Colonic mucosa (tissue), 4 donors: ENCODE data around the gene NAP1L1. TPM values are rescaled to one million over a fixed set of nuclear protein-coding genes. Genes with fewer than 3 reads are reported as not detected.

ENCODE experiments used
- DNase-seq: peaks from one replicate; pipeline ENCODE4 v3.0.0-alpha.2; 2020
- H3K27ac ChIP-seq: fragments of 200-600 bp; one replicate; pipeline ENCODE4 v1.8.0; 2021
- H3K27me3 ChIP-seq: fragments of 200-600 bp; one replicate; pipeline ENCODE4 v1.8.0; 2021
- H3K36me3 ChIP-seq: fragments of 200-600 bp; one replicate; pipeline ENCODE4 v1.8.0; 2021
- H3K4me1 ChIP-seq: fragments of 200-600 bp; one replicate; pipeline ENCODE4 v1.8.0; 2021; ENCODE audit warnings: mild to moderate bottlenecking
- H3K4me3 ChIP-seq: fragments of 200-600 bp; one replicate; pipeline ENCODE4 v1.8.0; 2021
- H3K9ac ChIP-seq, 2 donors: one replicate each; pipeline ENCODE4 v1.7.0; 2013; ENCODE audit warnings: control low read depth in 2 of 2, low read depth in 2 of 2, low read length in 2 of 2
- H3K9me3 ChIP-seq: fragments of 200-600 bp; one replicate; pipeline ENCODE4 v1.8.0; 2021
- intact Hi-C: fragments of 100-400 bp; cut with DNase I; formaldehyde crosslinking; loops from one replicate; pipeline ENCODE4 v1.14.1; 2022
- total RNA-seq, 2 donors: library from RNA; stranded (reverse); fragmentation: NEBNext Ultra II Directional in 1 of 2; extraction: Animal tissue kit (Norgen Biotek cat#: 25700) in 1 of 2; gene quantifications; one replicate each; pipeline ENCODE4 v1.2.1, GENCODE V29; 2021
- TF ChIP-seq, protein P1 (sequence below): fragments of 200-600 bp; IDR thresholded peaks from one replicate; pipeline ENCODE4 v1.8.0; 2022; ENCODE audit warnings: antibody characterized with exemption, mild to moderate bottlenecking
- donor health status: healthy.
- donor health status: DM: no; HTN: no; CAD: no.
- donor health status: DM: no; HTN: no; CAD: no.

Gene NAP1L1, protein sequence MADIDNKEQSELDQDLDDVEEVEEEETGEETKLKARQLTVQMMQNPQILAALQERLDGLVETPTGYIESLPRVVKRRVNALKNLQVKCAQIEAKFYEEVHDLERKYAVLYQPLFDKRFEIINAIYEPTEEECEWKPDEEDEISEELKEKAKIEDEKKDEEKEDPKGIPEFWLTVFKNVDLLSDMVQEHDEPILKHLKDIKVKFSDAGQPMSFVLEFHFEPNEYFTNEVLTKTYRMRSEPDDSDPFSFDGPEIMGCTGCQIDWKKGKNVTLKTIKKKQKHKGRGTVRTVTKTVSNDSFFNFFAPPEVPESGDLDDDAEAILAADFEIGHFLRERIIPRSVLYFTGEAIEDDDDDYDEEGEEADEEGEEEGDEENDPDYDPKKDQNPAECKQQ
- 100 to 1,000 TPM; 163 to 171 TPM for total RNA-seq

DNA sequence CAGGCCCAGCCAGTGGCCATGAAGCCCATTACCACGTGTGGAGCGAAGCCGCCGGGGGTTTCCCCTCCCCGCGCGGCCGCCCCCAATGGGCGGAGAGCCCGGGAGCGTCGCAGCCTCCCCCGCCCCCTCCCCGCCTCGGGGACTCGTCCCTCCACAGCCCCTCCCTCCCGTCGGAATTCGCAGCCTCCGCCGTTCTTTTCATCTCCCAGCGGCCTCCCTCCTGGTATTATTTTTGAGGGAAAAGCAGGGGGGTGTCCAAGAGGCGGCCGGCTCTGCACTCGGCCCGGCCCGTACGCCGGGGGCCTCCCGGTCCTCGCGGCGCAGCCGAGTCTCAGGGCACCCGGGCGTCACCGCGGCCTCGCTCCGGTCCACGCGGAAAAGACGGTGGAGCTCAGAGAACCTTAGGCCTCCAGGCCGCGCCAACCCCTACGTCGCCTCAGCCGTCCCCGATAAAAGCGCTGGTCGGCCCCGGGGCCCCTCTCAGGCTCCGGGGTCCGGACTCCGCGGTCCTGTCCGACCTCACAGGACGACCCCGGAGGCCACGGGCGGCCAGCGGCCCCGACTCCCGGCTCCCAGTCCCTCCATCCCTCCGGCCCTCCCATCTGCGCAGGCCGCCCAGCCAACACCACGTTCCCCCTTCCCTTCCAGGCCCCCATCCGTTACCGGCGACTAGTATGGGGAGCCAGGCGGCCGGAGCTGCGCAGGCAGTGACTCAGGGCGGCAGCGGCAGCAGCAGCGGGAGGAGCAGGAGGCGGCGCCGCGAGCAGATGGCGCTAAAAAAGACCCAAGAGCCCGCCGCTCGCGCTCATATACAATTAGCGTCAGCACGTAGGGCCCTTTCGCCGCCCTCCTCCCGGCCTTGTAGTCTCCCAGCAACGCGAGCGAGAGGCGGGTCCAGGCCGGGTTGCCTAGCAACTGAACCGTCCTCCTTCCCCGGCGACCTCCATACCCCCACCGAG is at the start of gene NAP1L1:
NAP1L1 (minus strand) TSS at position 782 of the 959 bp plus-strand sequence. CDS start 10,466 bp downstream, outside the sequence.
- no peaks in the 10 kb centered on the region for H3K36me3 ChIP-seq
- DNase-seq, result peak; percentile 98
- no peaks in the 10 kb centered on the region for H3K27me3 ChIP-seq
- intact Hi-C loops, result no loop called here
- TF ChIP-seq, protein P1, sequence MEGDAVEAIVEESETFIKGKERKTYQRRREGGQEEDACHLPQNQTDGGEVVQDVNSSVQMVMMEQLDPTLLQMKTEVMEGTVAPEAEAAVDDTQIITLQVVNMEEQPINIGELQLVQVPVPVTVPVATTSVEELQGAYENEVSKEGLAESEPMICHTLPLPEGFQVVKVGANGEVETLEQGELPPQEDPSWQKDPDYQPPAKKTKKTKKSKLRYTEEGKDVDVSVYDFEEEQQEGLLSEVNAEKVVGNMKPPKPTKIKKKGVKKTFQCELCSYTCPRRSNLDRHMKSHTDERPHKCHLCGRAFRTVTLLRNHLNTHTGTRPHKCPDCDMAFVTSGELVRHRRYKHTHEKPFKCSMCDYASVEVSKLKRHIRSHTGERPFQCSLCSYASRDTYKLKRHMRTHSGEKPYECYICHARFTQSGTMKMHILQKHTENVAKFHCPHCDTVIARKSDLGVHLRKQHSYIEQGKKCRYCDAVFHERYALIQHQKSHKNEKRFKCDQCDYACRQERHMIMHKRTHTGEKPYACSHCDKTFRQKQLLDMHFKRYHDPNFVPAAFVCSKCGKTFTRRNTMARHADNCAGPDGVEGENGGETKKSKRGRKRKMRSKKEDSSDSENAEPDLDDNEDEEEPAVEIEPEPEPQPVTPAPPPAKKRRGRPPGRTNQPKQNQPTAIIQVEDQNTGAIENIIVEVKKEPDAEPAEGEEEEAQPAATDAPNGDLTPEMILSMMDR, result no peak
- H3K9me3 ChIP-seq, result no peaks in the 10 kb centered on the region
- no peaks in the 10 kb centered on the region for H3K4me1 ChIP-seq
- peak within 1 kb of the TSS; percentile 95 for H3K27ac ChIP-seq
- H3K4me3 ChIP-seq, result peak within 1 kb of the TSS; percentile 89
- peak within 1 kb of the TSS; percentile 76 to 91 for H3K9ac ChIP-seq

DNA sequence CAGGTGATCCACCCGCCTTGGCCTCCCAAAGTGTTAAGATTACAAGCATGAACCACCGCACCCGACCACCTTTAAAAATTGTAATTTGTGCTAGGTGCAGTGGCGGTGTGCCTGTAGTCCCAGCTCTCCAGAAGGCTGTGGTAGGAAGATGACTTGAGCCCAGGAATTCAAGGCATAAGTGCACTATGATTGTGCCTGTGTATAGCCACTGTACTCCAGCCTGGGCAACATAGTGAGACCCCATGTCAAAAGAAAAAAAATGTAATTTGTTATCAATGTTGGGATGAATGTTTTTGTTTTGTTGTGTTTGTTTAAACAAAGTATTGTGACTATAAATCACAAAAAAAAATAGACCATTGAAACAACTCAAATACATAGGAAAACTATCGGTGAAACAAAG is 43.1 kb upstream of the NAP1L1 start:
- Histone ChIP-seq H3K9ac (no peak overlapping the region), H3K4me3 (no peak overlapping the region), H3K27ac (no peak overlapping the region), H3K27me3 (no peaks in the 10 kb centered on the region), H3K9me3 (no peaks in the 10 kb centered on the region), H3K36me3 (no peaks in the 10 kb centered on the region), H3K4me1 (no peaks in the 10 kb centered on the region)
- intact Hi-C loops, result no loop called here
- TF ChIP-seq, protein P1, result no peak
- no peak for DNase-seq

DNA sequence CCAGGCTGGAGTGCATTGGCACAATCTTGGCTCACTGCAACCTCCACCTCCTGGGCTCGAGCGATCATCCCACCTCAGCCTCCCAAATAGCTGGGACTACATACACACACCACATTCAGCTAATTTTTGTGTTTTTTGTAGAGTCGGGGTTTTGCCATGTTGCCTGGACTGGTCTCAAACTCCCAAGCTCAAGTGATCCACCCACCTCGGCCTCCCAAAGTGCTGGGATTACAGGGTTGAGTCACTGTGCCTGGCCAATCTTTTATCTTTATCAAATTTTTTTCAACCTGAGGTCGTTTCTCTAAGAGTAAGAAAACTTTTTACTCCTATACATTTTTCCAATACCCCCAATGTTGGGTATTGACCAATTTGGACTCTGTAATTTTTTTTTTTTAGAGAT is 40.0 kb upstream of the NAP1L1 start:
- no peak overlapping the region for H3K4me3 ChIP-seq
- no peaks in the 10 kb centered on the region for H3K9me3 ChIP-seq
- H3K9ac ChIP-seq, result no peak overlapping the region
- H3K4me1 ChIP-seq, result no peaks in the 10 kb centered on the region
- H3K27me3 ChIP-seq, result no peaks in the 10 kb centered on the region
- H3K27ac ChIP-seq, result no peak overlapping the region
- TF ChIP-seq, protein P1, result no peak
- DNase-seq, result no peak
- H3K36me3 ChIP-seq, result no peaks in the 10 kb centered on the region
- intact Hi-C loops, result no loop called here

DNA sequence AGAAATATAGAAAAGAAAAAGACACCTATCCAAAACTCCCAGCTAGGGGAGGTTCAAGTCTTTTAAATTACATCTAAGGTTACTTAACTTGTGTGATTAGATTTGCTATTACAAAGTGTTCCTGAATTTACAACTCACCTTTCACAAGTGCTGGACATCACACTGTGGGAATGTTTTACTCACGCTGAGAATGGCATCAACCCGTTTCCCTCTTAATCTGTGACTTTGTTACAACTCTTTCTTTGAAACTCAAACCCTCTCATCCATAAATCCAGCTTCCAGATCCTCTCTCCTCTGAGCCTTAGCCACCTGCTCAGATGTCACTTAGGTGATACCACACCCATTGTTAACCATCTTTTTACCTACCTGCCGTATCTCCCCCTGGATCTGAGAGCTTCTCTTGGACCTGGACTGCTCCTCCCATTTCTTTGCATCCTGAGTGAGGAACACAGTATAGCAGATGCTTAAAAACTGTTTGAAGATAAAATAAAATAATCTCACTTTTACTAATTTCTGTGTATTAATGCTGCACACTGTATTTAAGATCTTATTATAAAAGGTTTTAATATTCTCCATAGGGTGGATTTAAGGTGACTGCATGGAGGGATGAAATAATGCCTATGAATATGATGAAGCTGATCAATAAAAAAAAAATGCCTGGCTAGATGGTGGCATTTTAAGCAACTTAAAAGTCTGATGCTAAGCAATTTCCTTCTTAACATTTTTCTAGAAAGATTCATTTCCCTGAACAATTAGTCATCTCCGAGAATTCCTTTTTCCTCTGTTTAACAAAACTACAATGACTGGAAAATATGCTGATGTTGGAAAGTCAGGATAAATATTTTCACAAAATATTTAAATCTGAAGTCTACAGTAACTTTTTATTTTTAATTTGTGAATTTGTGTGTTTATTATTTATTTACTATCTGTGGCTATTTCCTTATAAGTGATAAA is 39.1 kb upstream of the NAP1L1 start:
- no peaks in the 10 kb centered on the region for H3K27me3 ChIP-seq
- DNase-seq, result no peak
- no peak overlapping the region for H3K4me3 ChIP-seq
- H3K36me3 ChIP-seq, result no peaks in the 10 kb centered on the region
- no peak overlapping the region for H3K9ac ChIP-seq
- no peak overlapping the region for H3K27ac ChIP-seq
- no peaks in the 10 kb centered on the region for H3K9me3 ChIP-seq
- TF ChIP-seq, protein P1, result no peak
- intact Hi-C loops, result no loop called here
- H3K4me1 ChIP-seq, result no peaks in the 10 kb centered on the region
